HG03159 (cell line): ENCODE results near the gene UBE2L3.
"Not testable (repeated sequence)": the region's sequence is repeated elsewhere in the genome, so short reads cannot be mapped to it uniquely, and the experiment has no call there.

Experiments used
- ATAC-seq: cut with Tn5 transposase; IDR thresholded peaks from one replicate; pipeline ENCODE4 v1.9.1; 2021; ENCODE audit warnings: mild to moderate bottlenecking, moderate library complexity; ENCODE audit not compliant: unreplicated experiment

The UBE2L3 gene

GRCh38 chr22:21567456-21568346, at the start of gene UBE2L3:
Gene UBE2L3 (plus strand): TSS chr22:21567714. CDS start chr22:21567745, 31 bp downstream.
- no peak for ATAC-seq

GRCh38 chr22:21526705-21527500, 40.6 kb upstream of the UBE2L3 start:
- ATAC-seq, result not testable (repeated sequence)

- ATAC-seq, result not testable (repeated sequence)
Measured at GRCh38 chr22:21531525-21531924, 36.0 kb upstream of the UBE2L3 start.

- ATAC-seq, result not testable (repeated sequence)
Measured at GRCh38 chr22:21532863-21533648, 34.5 kb upstream of the UBE2L3 start.

- ATAC-seq, result not testable (repeated sequence)
Measured at GRCh38 chr22:21539862-21540261, 27.7 kb upstream of the UBE2L3 start.

GRCh38 chr22:21544432-21545322, 22.8 kb upstream of the UBE2L3 start:
- ATAC-seq, result not testable (repeated sequence)

- not testable (repeated sequence) for ATAC-seq
Measured at GRCh38 chr22:21549558-21549957, 18.0 kb upstream of the UBE2L3 start.

GRCh38 chr22:21550008-21550677, 17.4 kb upstream of the UBE2L3 start:
- not testable (repeated sequence) for ATAC-seq

- ATAC-seq, result not testable (repeated sequence)
Measured at GRCh38 chr22:21550678-21551047, 16.9 kb upstream of the UBE2L3 start.

- ATAC-seq, result not testable (repeated sequence)
Measured at GRCh38 chr22:21551361-21551760, 16.2 kb upstream of the UBE2L3 start, which contains the start of gene RIMBP3C. Gene RIMBP3C (minus strand): TSS chr22:21551461. CDS start chr22:21550976, 485 bp downstream.

- not testable (repeated sequence) for ATAC-seq
Measured at GRCh38 chr22:21559345-21560125, 8.0 kb upstream of the UBE2L3 start.

GRCh38 chr22:21560657-21561056, 6.9 kb upstream of the UBE2L3 start:
- ATAC-seq, result not testable (repeated sequence)

- ATAC-seq, result no peak
Measured at GRCh38 chr22:21563912-21564311, 3.6 kb upstream of the UBE2L3 start.

- no peak for ATAC-seq
Measured at GRCh38 chr22:21564411-21564810, 3.1 kb upstream of the UBE2L3 start.

GRCh38 chr22:21568347-21569075, 997 bp downstream of the UBE2L3 start:
- no peak for ATAC-seq

- not testable (repeated sequence) for ATAC-seq
Measured at GRCh38 chr22:21569076-21569427, 1.5 kb downstream of the UBE2L3 start.

GRCh38 chr22:21569459-21570170, 2.1 kb downstream of the UBE2L3 start:
- no peak for ATAC-seq
